Measurements from ENCODE around the gene NCAPD3. TPM values are rescaled to one million over a fixed set of nuclear protein-coding genes. Genes with fewer than 3 reads are reported as not detected.
A peak's percentile ranks its signal among the peaks of the same experiment; 100 is the strongest.

Gene NCAPD3
- polyA plus RNA-seq, 1 donor: 20.2 TPM

DNA sequence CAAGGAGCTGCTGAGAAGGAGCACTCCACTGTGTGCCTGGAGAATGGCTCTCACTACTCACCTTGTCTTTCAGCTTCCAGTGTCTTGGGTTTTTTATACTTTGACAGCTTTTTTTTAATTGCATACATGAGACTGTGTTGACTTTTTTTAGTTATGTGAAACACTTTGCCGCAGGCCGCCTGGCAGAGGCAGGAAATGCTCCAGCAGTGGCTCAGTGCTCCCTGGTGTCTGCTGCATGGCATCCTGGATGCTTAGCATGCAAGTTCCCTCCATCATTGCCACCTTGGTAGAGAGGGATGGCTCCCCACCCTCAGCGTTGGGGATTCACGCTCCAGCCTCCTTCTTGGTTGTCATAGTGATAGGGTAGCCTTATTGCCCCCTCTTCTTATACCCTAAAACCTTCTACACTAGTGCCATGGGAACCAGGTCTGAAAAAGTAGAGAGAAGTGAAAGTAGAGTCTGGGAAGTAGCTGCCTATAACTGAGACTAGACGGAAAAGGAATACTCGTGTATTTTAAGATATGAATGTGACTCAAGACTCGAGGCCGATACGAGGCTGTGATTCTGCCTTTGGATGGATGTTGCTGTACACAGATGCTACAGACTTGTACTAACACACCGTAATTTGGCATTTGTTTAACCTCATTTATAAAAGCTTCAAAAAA, 72.6 kb downstream of the NCAPD3 start:
- Histone ChIP-seq H3K27me3 (ENCODE audit: control insufficient read depth, insufficient read depth, low read length) (no peaks in the 10 kb centered on the region), H3K4me3 (ENCODE audit: low read length) (no peak overlapping the region), H3K27ac (ENCODE audit: low read length) (no peak overlapping the region), H3K36me3 (ENCODE audit: control insufficient read depth, insufficient read depth, low read length) (peaks cover 61% of the 10 kb centered on the region), H3K4me1 (ENCODE audit: control insufficient read depth, insufficient read depth, low read length) (no peaks in the 10 kb centered on the region), H3K9me3 (ENCODE audit: control insufficient read depth, low read depth, low read length) (no peaks in the 10 kb centered on the region)
- no peak for DNase-seq
- 100% methylated on average over 2 of the region's 10 CpGs for WGBS (ENCODE audit: insufficient coverage, low lambda C conversion rate)

DNA sequence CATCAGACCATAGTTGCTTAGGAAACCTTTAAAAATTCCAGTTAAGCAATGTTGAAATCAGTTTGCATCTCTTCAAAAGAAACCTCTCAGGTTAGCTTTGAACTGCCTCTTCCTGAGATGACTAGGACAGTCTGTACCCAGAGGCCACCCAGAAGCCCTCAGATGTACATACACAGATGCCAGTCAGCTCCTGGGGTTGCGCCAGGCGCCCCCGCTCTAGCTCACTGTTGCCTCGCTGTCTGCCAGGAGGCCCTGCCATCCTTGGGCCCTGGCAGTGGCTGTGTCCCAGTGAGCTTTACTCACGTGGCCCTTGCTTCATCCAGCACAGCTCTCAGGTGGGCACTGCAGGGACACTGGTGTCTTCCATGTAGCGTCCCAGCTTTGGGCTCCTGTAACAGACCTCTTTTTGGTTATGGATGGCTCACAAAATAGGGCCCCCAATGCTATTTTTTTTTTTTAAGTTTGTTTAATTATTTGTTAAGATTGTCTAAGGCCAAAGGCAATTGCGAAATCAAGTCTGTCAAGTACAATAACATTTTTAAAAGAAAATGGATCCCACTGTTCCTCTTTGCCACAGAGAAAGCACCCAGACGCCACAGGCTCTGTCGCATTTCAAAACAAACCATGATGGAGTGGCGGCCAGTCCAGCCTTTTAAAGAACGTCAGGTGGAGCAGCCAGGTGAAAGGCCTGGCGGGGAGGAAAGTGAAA, 73.4 kb downstream of the NCAPD3 start:
- no peak overlapping the region for H3K27ac ChIP-seq (ENCODE audit: low read length)
- H3K36me3 ChIP-seq (ENCODE audit: control insufficient read depth, insufficient read depth, low read length): peaks cover 58% of the 10 kb centered on the region
- 100% methylated on average over 1 of the region's 12 CpGs for WGBS (ENCODE audit: insufficient coverage, low lambda C conversion rate)

DNA sequence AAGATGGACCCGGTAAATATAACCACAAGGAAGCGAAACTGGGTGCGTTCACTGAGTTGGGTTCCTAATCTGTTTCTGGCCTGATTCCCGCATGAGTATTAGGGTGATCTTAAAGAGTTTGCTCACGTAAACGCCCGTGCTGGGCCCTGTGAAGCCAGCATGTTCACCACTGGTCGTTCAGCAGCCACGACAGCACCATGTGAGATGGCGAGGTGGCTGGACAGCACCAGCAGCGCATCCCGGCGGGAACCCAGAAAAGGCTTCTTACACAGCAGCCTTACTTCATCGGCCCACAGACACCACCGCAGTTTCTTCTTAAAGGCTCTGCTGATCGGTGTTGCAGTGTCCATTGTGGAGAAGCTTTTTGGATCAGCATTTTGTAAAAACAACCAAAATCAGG, 74.4 kb downstream of the NCAPD3 start:
- Histone ChIP-seq H3K27me3 (ENCODE audit: control insufficient read depth, insufficient read depth, low read length) (no peaks in the 10 kb centered on the region), H3K36me3 (ENCODE audit: control insufficient read depth, insufficient read depth, low read length) (peaks cover 54% of the 10 kb centered on the region), H3K9me3 (ENCODE audit: control insufficient read depth, low read depth, low read length) (no peaks in the 10 kb centered on the region), H3K4me3 (ENCODE audit: low read length) (no peak overlapping the region), H3K4me1 (ENCODE audit: control insufficient read depth, insufficient read depth, low read length) (no peaks in the 10 kb centered on the region), H3K27ac (ENCODE audit: low read length) (no peak overlapping the region)
- no peak for DNase-seq
- WGBS (ENCODE audit: insufficient coverage, low lambda C conversion rate): no CpG with 5 or more reads among the region's 16 CpGs

More for the DNA sequence above, 73.4 kb downstream of the NCAPD3 start:
- no peak for DNase-seq
- Histone ChIP-seq H3K27me3 (ENCODE audit: control insufficient read depth, insufficient read depth, low read length) (no peaks in the 10 kb centered on the region), H3K4me3 (ENCODE audit: low read length) (no peak overlapping the region), H3K4me1 (ENCODE audit: control insufficient read depth, insufficient read depth, low read length) (no peaks in the 10 kb centered on the region), H3K9me3 (ENCODE audit: control insufficient read depth, low read depth, low read length) (no peaks in the 10 kb centered on the region)

DNA sequence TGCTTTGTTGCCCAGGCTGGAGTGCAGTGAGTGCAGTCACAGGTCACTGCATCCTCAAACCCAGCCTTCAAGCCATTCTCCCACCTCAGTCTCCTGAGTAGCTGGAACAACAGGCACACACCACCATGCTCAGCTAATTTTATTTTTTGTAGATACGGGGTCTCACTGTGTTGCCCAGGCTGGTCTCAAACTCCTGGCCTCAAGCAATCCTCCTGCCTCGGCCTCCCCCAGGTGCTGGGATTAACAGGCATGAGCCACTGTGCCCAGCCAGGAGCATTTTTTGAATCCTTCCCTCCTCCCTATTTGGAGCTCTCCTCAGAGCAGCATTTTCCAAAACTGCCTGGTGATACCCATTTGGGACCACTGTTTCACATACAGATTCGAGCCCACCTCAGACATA, 77.2 kb downstream of the NCAPD3 start:
- Histone ChIP-seq H3K4me1 (ENCODE audit: control insufficient read depth, insufficient read depth, low read length) (no peaks in the 10 kb centered on the region), H3K4me3 (ENCODE audit: low read length) (no peak overlapping the region), H3K27ac (ENCODE audit: low read length) (no peak overlapping the region), H3K36me3 (ENCODE audit: control insufficient read depth, insufficient read depth, low read length) (peaks cover 32% of the 10 kb centered on the region), H3K27me3 (ENCODE audit: control insufficient read depth, insufficient read depth, low read length) (no peaks in the 10 kb centered on the region), H3K9me3 (ENCODE audit: control insufficient read depth, low read depth, low read length) (no peaks in the 10 kb centered on the region)
- no CpG with 5 or more reads among the region's 3 CpGs for WGBS (ENCODE audit: insufficient coverage, low lambda C conversion rate)
- no peak for DNase-seq

DNA sequence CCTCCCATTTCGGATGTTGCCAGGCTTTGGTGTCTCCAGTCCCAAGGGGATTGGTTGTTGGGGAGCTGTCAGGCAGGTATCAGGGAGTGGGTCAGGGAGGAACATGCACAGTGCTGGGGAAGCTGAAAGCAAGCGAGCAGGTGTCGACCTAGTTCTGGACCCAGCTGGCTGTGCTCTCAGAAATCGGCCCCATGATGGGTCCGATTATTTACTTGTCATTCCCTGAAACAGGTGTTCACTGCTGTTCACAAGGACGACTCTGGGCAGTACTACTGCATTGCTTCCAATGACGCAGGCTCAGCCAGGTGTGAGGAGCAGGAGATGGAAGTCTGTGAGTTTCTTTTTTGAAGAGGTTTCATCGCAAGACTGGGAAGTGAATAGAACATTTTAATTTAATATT, 78.1 kb downstream of the NCAPD3 start:
- DNase-seq: no peak
- Histone ChIP-seq H3K4me1 (ENCODE audit: control insufficient read depth, insufficient read depth, low read length) (no peaks in the 10 kb centered on the region), H3K4me3 (ENCODE audit: low read length) (no peak overlapping the region), H3K9me3 (ENCODE audit: control insufficient read depth, low read depth, low read length) (no peaks in the 10 kb centered on the region), H3K27ac (ENCODE audit: low read length) (no peak overlapping the region), H3K27me3 (ENCODE audit: control insufficient read depth, insufficient read depth, low read length) (no peaks in the 10 kb centered on the region), H3K36me3 (ENCODE audit: control insufficient read depth, insufficient read depth, low read length) (peaks cover 24% of the 10 kb centered on the region)
- WGBS (ENCODE audit: insufficient coverage, low lambda C conversion rate): no CpG with 5 or more reads among the region's 8 CpGs

DNA sequence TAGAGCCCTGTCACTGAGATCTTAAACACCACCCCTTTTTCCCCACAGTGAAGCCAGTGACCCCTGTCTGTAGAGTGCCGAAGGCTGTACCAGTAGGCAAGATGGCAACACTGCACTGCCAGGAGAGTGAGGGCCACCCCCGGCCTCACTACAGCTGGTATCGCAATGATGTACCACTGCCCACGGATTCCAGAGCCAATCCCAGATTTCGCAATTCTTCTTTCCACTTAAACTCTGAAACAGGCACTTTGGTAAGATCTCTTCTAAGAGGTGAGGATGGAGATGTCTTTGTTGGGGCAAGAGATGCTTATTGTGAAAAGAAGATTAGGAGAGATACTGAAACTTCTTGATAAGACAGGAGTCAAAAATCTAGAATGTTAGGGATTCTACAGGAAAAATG, 79.0 kb downstream of the NCAPD3 start:
- no peak overlapping the region for H3K27ac ChIP-seq (ENCODE audit: low read length)
- peaks cover 16% of the 10 kb centered on the region for H3K36me3 ChIP-seq (ENCODE audit: control insufficient read depth, insufficient read depth, low read length)
- H3K9me3 ChIP-seq (ENCODE audit: control insufficient read depth, low read depth, low read length): no peaks in the 10 kb centered on the region
- no peaks in the 10 kb centered on the region for H3K27me3 ChIP-seq (ENCODE audit: control insufficient read depth, insufficient read depth, low read length)
- no peak overlapping the region for H3K4me3 ChIP-seq (ENCODE audit: low read length)
- no peak for DNase-seq
- H3K4me1 ChIP-seq (ENCODE audit: control insufficient read depth, insufficient read depth, low read length): no peaks in the 10 kb centered on the region
- no CpG with 5 or more reads among the region's 5 CpGs for WGBS (ENCODE audit: insufficient coverage, low lambda C conversion rate)

DNA sequence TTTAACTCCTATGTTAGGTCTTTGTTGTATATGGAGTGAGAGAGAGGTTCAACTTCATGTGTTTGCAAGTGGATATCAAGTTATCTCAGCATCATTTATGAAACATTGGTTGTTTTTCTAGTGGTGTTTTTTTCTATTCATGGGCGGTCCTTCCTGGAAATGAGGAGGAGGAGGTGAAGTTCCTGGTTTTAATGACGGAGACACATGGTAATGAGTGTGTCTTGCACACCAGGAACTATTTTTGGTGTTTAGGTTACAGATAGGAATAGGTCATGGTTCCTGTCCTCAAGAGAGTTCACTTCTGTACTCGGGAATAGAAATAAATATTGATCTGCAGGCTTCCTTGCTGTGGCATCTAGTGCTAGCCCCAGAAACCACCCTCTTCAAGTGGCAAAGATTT, 80.0 kb downstream of the NCAPD3 start:
- Histone ChIP-seq H3K9me3 (ENCODE audit: control insufficient read depth, low read depth, low read length) (no peaks in the 10 kb centered on the region), H3K4me3 (ENCODE audit: low read length) (no peak overlapping the region), H3K4me1 (ENCODE audit: control insufficient read depth, insufficient read depth, low read length) (no peaks in the 10 kb centered on the region), H3K27ac (ENCODE audit: low read length) (no peak overlapping the region), H3K27me3 (ENCODE audit: control insufficient read depth, insufficient read depth, low read length) (no peaks in the 10 kb centered on the region), H3K36me3 (ENCODE audit: control insufficient read depth, insufficient read depth, low read length) (peaks cover 8% of the 10 kb centered on the region)
- DNase-seq: no peak
- WGBS (ENCODE audit: insufficient coverage, low lambda C conversion rate): 100% methylated on average over 2 of the region's 3 CpGs

DNA sequence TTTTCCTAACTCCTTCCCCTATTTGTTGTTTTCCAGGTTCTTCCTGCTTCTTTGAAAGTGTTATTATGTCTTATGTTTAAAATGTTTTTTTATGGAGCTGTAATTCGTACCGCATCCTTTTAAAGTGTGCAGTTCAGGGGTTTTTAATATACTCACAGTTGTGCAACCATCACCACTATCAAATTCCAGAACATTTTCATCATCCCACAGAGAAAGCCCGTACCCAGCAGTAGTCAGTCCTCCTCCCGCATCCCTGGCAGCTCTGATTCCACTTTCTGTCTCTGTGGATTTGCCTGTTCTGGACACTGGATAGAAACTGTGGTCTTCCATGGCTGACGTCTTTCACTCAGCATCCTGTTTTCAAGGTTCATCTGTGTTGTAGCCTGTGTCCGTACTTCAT, 81.2 kb downstream of the NCAPD3 start:
- H3K9me3 ChIP-seq (ENCODE audit: control insufficient read depth, low read depth, low read length): no peaks in the 10 kb centered on the region
- H3K4me3 ChIP-seq (ENCODE audit: low read length): no peak overlapping the region
- WGBS (ENCODE audit: insufficient coverage, low lambda C conversion rate): 94% methylated on average over 3 of the region's 6 CpGs
- no peak for DNase-seq
- no peaks in the 10 kb centered on the region for H3K27me3 ChIP-seq (ENCODE audit: control insufficient read depth, insufficient read depth, low read length)
- no peaks in the 10 kb centered on the region for H3K4me1 ChIP-seq (ENCODE audit: control insufficient read depth, insufficient read depth, low read length)
- peaks cover 7% of the 10 kb centered on the region for H3K36me3 ChIP-seq (ENCODE audit: control insufficient read depth, insufficient read depth, low read length)
- no peak overlapping the region for H3K27ac ChIP-seq (ENCODE audit: low read length)

DNA sequence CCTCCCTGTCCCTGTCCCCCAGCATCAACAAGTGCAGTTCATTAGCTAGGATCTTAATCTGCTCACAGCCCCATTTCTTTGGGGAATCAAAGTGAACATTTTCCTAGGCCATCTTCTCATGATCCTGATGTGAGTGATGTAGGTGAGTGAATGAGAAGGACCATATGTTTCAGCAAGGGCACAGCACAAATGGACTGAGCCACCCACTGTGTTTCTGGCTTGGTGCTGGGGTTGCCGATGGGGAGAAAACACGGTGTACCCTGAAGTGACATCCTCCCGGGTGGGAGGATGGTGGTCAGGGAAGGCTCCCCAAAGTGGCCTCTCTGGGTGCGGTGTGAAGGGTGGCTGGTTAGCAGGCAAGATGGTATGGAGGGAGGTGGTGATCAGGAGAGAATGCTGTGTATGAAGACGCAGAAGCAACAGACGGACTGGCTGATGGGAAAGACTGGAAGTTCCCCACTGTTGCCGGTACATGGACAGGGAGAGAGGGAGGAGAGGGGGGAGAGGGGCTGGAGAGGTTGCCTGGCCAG, 82.7 kb downstream of the NCAPD3 start:
- Histone ChIP-seq H3K27ac (ENCODE audit: low read length) (no peak overlapping the region), H3K27me3 (ENCODE audit: control insufficient read depth, insufficient read depth, low read length) (no peaks in the 10 kb centered on the region), H3K4me1 (ENCODE audit: control insufficient read depth, insufficient read depth, low read length) (no peaks in the 10 kb centered on the region), H3K36me3 (ENCODE audit: control insufficient read depth, insufficient read depth, low read length) (peaks cover 7% of the 10 kb centered on the region), H3K4me3 (ENCODE audit: low read length) (no peak overlapping the region), H3K9me3 (ENCODE audit: control insufficient read depth, low read depth, low read length) (no peaks in the 10 kb centered on the region)
- WGBS (ENCODE audit: insufficient coverage, low lambda C conversion rate): 89% methylated on average over 3 of the region's 7 CpGs
- DNase-seq: no peak

DNA sequence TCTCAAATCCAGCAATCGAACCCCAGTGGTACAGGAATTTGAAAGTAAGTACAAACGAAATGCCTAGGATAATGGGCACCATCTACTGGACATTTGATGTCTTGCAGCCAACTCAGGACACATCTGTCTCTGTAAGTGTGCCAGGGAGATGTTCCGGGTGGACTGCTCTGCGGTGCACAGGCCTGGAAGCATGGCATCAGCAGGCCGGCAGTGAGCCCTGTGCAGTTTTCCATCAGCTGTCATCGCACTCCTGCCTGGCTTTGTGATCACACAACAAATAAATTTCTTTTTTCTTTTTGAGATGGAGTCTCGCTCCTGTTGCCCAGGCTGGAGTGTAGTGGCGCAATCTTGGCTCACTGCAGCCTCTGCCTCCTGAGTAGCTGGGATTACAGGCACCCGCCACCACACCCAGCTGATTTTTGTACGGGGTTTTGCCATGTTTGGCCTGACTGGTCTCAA, 83.9 kb downstream of the NCAPD3 start:
- Histone ChIP-seq H3K27ac (ENCODE audit: low read length) (no peak overlapping the region), H3K9me3 (ENCODE audit: control insufficient read depth, low read depth, low read length) (no peaks in the 10 kb centered on the region), H3K36me3 (ENCODE audit: control insufficient read depth, insufficient read depth, low read length) (peaks cover 2% of the 10 kb centered on the region), H3K4me1 (ENCODE audit: control insufficient read depth, insufficient read depth, low read length) (no peaks in the 10 kb centered on the region), H3K4me3 (ENCODE audit: low read length) (no peak overlapping the region), H3K27me3 (ENCODE audit: control insufficient read depth, insufficient read depth, low read length) (no peaks in the 10 kb centered on the region)
- DNase-seq: peak; percentile 50 to 59
- WGBS (ENCODE audit: insufficient coverage, low lambda C conversion rate): no CpG with 5 or more reads among the region's 10 CpGs

All from large intestine (tissue), 3 donors.